Ovary (tissue), 3 donors: Measurements from ENCODE around the gene ZNF423.

Experiments
- POLR2A ChIP-seq: fragments of 450-650 bp; IDR thresholded peaks from one replicate; pipeline ENCODE4 v1.6.1; 2017; ENCODE audit warnings: antibody characterized with exemption, mild to moderate bottlenecking, moderate library complexity
- TF ChIP-seq, protein P1 (sequence below), 3 donors: fragments of 450-650 bp in 2 of 3; fragments of 200-600 bp in 1 of 3; IDR thresholded peaks; one replicate each; pipeline versions ENCODE4 v1.5.1 to v1.8.0; 2016 to 2022; ENCODE audit warnings: antibody characterized with exemption in 3 of 3, mild to moderate bottlenecking in 1 of 3
- donor health status: DM: no; HTN: no; CAD: no.

DNA sequence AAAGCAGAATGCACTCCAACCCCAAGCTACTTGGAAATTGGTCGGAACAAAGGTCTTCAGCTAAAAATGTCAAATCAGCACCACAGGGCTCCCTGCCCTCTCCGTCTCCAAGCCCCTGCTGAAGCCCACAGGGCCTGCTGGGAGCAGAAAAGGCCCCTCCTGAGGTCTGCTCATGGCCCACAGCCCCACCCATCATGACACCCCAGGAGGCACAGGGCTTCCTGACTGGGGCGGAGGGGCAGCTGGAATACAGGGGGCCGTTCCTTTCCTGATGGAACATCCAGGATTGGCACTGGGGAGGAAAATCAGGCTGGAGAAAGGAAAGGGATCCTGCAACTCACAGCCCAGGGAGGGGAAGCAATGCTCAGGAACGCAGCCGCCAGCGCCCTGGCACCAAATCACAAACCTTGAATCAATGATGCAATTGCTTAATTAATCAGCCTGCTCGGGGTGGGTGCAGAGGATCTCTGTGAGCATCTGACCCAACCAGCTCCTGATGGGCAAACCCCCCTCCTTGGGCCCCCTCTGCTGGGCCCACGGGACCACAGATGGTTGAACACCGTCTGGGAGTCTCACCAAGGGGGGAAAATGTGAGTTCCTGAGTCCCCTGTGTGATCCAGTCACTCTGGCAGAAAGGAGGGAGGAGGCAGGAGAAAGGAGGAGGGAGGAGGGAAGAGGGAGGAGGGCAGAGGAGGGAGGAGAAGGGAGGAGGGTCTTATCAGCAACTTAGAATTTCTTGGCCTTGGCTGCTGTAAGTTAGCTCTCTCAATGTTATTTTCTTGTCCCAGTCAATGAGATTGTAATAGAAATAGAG, 155.5 kb downstream of the ZNF423 start:
- TF ChIP-seq, protein P1, sequence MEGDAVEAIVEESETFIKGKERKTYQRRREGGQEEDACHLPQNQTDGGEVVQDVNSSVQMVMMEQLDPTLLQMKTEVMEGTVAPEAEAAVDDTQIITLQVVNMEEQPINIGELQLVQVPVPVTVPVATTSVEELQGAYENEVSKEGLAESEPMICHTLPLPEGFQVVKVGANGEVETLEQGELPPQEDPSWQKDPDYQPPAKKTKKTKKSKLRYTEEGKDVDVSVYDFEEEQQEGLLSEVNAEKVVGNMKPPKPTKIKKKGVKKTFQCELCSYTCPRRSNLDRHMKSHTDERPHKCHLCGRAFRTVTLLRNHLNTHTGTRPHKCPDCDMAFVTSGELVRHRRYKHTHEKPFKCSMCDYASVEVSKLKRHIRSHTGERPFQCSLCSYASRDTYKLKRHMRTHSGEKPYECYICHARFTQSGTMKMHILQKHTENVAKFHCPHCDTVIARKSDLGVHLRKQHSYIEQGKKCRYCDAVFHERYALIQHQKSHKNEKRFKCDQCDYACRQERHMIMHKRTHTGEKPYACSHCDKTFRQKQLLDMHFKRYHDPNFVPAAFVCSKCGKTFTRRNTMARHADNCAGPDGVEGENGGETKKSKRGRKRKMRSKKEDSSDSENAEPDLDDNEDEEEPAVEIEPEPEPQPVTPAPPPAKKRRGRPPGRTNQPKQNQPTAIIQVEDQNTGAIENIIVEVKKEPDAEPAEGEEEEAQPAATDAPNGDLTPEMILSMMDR (IDR thresholded peaks at IDR 0.05): no peak
- no peak for TF ChIP-seq POLR2A
